Measurements from ENCODE around the gene MT1B. TPM values are rescaled to one million over a fixed set of nuclear protein-coding genes. Genes with fewer than 3 reads are reported as not detected.

MT1B gene
- total and polyA plus RNA-seq, 9 of the 15 experiments (the other 6 are each of a cell fraction or from before 2014, with no cell fraction given), result not detected

DNA sequence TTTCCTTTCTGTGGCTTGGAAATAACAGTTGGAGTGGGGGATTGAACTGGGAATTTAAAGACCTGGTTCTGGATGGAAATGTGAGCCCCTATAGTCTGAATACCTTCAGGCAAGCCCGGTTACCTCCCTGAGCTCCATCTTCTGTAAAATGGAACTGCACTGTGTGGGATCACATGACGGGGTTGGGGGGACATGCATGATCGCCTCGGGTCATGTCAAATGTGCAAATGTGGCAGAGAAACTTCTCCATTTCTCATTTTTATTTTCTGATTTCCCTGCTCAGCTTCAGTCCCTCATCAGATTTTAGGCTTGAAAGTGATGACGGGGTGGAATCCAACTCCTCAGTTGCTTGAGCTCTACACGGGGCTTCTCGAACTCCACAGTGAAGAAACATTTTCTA, 1.5 kb downstream of the MT1B start (continued):
- no peak for TF ChIP-seq ZNF766 (CRISPR knock-in tag; conservative IDR thresholded peaks at IDR 0.05)
- TF ChIP-seq, protein P1, sequence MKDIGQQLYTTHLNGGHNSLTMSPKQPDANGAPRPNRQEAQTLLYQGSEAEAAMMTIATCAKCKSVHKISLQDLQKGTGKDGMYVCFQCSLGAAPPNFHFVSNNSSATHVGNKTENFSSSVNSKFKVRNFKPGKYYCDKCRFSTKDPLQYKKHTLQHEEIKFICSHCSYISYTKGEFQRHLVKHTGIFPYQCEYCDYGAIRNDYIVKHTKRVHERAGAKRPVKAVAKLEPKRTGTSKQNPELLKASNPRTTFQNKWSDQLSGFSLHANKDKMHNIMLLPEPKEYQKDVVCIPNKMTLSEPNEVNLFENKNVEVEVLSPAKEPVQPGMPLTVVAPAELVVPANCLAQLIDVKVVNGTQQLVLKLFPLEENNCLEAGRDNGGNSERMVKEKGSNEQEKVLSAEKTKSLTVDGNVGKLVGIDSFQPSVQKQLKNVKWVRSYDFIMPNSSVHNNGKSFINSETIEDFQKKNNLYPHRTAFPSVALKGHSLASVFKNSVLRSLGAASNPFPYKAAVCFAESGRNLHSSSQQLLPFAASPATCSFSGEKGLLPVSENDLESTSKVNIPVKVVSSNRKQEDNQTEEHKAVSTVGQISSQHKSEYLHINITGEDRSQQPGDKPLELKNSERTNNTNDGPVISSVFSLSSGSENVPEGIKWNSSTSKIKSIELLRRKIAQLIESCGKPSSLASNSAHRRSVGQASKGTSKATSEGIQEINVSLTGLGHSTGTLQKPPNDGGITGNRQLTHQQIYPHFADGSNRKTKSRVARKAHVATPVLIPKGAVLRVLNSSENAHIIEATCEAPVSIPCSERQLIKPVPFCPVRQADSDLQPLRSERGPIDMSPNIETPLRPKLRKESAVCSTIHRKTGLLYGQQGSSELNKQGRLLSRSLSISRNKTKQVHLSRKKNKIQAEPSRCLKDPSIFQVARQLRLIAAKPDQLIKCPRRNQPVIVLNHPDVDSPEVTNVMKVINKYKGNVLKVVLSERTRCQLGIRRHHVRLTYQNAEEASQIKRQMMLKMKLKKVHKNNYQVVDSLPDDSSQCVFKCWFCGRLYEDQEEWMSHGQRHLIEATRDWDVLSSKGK (CRISPR knock-in tag; IDR thresholded peaks at IDR 0.05), result no peak
- TF ChIP-seq HMGN3 (IDR thresholded peaks at IDR 0.05; ENCODE audit: borderline replicate concordance, extremely low read depth, insufficient read length, low read depth, low read length), result no peak
- no peak for TF ChIP-seq RB1 (IDR thresholded peaks at IDR 0.05; ENCODE audit: low read depth)
- TF ChIP-seq ZNF133 (CRISPR knock-in tag; IDR thresholded peaks at IDR 0.05), result no peak

DNA sequence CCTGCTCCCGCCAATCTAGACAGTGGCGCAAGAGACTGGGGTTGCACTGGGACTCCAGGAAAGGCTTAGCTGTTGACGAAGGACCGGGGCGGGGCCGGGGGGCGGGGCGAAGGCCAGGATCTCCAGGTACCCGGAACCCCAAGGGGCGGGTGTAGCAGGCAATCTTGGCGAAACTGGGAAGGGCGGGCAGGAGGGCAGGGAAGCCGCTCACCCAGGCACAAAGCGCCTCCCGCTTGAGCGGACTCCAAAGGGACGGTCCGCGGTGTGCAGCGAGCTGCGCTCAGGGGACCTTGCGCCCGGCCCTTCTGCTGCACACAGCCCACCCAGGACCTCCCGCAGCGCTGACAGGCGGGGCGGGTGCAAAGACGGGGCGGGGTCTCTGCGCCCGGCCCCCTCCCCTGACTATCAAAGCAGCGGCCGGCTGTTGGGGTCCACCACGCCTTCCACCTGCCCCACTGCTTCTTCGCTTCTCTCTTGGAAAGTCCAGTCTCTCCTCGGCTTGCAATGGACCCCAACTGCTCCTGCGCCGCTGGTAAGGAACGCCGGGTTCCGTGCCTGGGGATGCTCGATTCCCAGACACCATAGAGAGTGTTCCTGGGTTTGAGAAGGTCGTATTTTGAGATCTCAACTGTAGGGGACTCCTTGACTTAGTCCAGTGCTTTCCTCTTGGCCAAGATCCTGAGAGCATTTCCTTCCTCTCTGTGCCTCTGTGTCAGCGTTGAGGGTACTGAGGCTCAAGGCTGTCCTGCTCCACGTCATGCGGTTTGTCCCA, 6.1 kb downstream of the MT1B start, which contains the start of gene MT1F:
Gene MT1F (plus strand): TSS at position 405 of the 772 bp plus-strand sequence. CDS start 100 bp downstream, at position 505.
- POLR2A ChIA-PET, result no interaction called here
- CTCF ChIA-PET (ENCODE audit: low intra/inter-chr PET ratio), result no interaction called here
- Histone ChIP-seq H4K20me1 (replicated peaks; ENCODE audit: control insufficient read depth, insufficient read depth, low read length) (peaks cover 6% of the 10 kb centered on the region; the same call in 1 of the 2 replicates), H3K9ac (ENCODE audit: insufficient read depth in 1 of 2, low read depth in 2 of 2, low read length in 2 of 2) (no peak within 1 kb of the TSS; a peak in 1 of 4 replicates), H3K9me1 (ENCODE audit: control insufficient read depth, insufficient read depth, low read length) (peaks cover 2% of the 10 kb centered on the region), H3K9me3 (replicated peaks; ENCODE audit: control insufficient read depth, insufficient read depth, low read depth, low read length) (no peaks in the 10 kb centered on the region), H3K4me1 (replicated peaks in 1 of 2; ENCODE audit: control insufficient read depth in 2 of 2, insufficient read depth in 2 of 2, low read length in 2 of 2) (peaks cover 0 to 7% of the 10 kb centered on the region in 2 experiments; a peak in 2 of 5 replicates), H2AFZ (ENCODE audit: low read depth, low read length) (peak within 1 kb of the TSS; percentile 51), H3K4me2 (ENCODE audit: insufficient read depth, low read length) (peak within 1 kb of the TSS; percentile 63), H3K27me3 (ENCODE audit: control insufficient read depth in 2 of 2, insufficient read depth in 2 of 2, low read length in 2 of 2) (peaks cover 31 to 73% of the 10 kb centered on the region in 2 experiments; a peak in 4 of 5 replicates), H3K27ac (ENCODE audit: extremely low read depth, low read depth, low read length) (no peak within 1 kb of the TSS), H3K36me3 (ENCODE audit: control insufficient read depth, insufficient read depth, low read length) (no peaks in the 10 kb centered on the region), H3K79me2 (ENCODE audit: control insufficient read depth, insufficient read depth, low read length) (no peaks in the 10 kb centered on the region), H3K4me3 (peak within 1 kb of the TSS; percentile 32)
- DNase-seq (ENCODE audit: extremely low read depth in 1 of 4, low spot score in 3 of 4) (peak; percentile 62 to 85 (median 74)), FAIRE-seq (peak; percentile 56), ATAC-seq (peak; percentile 92)
- TF ChIP-seq CEBPB (tag; IDR thresholded peaks at IDR 0.05) (peak; percentile 60; the same call in 1 of the 2 replicates), MCM2 (IDR thresholded peaks at IDR 0.05; ENCODE audit: low read depth) (no peak)
- BruUV-seq (replicated peaks), result no TSS peak
- 7% methylated on average over 25 of the region's 46 CpGs for WGBS (ENCODE audit: insufficient coverage, low coverage, missing lambda C conversion rate)
- intact Hi-C loops (cut with micrococcal nuclease) (no loop called here), in situ Hi-C loops (cut with MboI) (no loop called here)
